GM23338 (cell line): ENCODE data around the gene NTM. TPM values are rescaled to one million over a fixed set of nuclear protein-coding genes. Genes with fewer than 3 reads are reported as not detected.

ENCODE experiments used
- ATAC-seq: fragments of 200-7000 bp; cut with Tn5 transposase; 3 replicates; pipeline ENCODE4 v1.9.1; 2020
- DNase-seq: peaks from one replicate; pipeline ENCODE4 v3.0.0-alpha.2; 2015; ENCODE audit warnings: low spot score
- H2AFZ ChIP-seq: fragments of 200-600 bp; sonication (generic); 2 replicates; pipeline ENCODE4 v1.8.0; 2016; ENCODE audit warnings: antibody characterized with exemption, mild to moderate bottlenecking, moderate library complexity
- H3F3A ChIP-seq: fragments of 200-600 bp; sonication (generic); replicated peaks from 2 replicates; pipeline ENCODE4 v1.8.0; 2017; ENCODE audit warnings: antibody characterized with exemption, mixed run types, low read depth
- H3K27ac ChIP-seq: fragments of 200-600 bp; sonication (generic); 2 replicates; pipeline ENCODE4 v1.6.1; 2016; ENCODE audit warnings: low read depth
- H3K27me3 ChIP-seq: fragments of 200-600 bp; sonication (generic); 2 replicates; pipeline ENCODE4 v1.8.0; 2016; ENCODE audit warnings: mild to moderate bottlenecking, mixed run types, moderate library complexity; ENCODE audit not compliant: insufficient read depth
- H3K36me3 ChIP-seq: fragments of 200-600 bp; sonication (generic); 2 replicates; pipeline ENCODE4 v1.8.0; 2016; ENCODE audit warnings: mild to moderate bottlenecking; ENCODE audit not compliant: insufficient read depth
- H3K4me1 ChIP-seq: fragments of 200-600 bp; sonication (generic); 2 replicates; pipeline ENCODE4 v1.8.0; 2016; ENCODE audit warnings: mild to moderate bottlenecking, moderate library complexity; ENCODE audit not compliant: insufficient read depth
- H3K4me2 ChIP-seq: fragments of 200-600 bp; sonication (generic); 2 replicates; pipeline ENCODE4 v1.7.1; 2017; ENCODE audit warnings: mixed run types
- H3K4me3 ChIP-seq: fragments of 200-600 bp; sonication (generic); 2 replicates; pipeline ENCODE4 v1.6.1; 2016; ENCODE audit warnings: mixed run types
- H3K79me2 ChIP-seq: fragments of 200-600 bp; sonication (generic); replicated peaks from 2 replicates; pipeline ENCODE4 v1.8.0; 2017; ENCODE audit warnings: mild to moderate bottlenecking; ENCODE audit not compliant: insufficient read depth
- H3K9me2 ChIP-seq: fragments of 200-600 bp; sonication (generic); 2 replicates; pipeline ENCODE4 v1.8.0; 2017; ENCODE audit not compliant: insufficient read depth
- H4K20me1 ChIP-seq: fragments of 200-600 bp; sonication (generic); replicated peaks from 2 replicates; pipeline ENCODE4 v1.8.0; 2017; ENCODE audit warnings: mild to moderate bottlenecking; ENCODE audit not compliant: insufficient read depth
- H3K27ac Mint-ChIP-seq: 2 replicates; pipeline ENCODE4 v1.8.0; 2020; ENCODE audit warnings: inconsistent platforms, mild to moderate bottlenecking, moderate library complexity, mixed read lengths
- H3K27me3 Mint-ChIP-seq: 3 replicates; pipeline ENCODE4 v1.8.0; 2022; ENCODE audit warnings: low read depth, mild to moderate bottlenecking, moderate library complexity, mixed read lengths, inconsistent platforms; ENCODE audit not compliant: insufficient read depth, poor library complexity
- H3K36me3 Mint-ChIP-seq: 3 replicates; pipeline ENCODE4 v1.8.0; 2021; ENCODE audit warnings: low read depth, mild to moderate bottlenecking, inconsistent platforms, moderate library complexity, mixed read lengths
- H3K4me1 Mint-ChIP-seq: 3 replicates; pipeline ENCODE4 v1.8.0; 2020; ENCODE audit warnings: mild to moderate bottlenecking, inconsistent platforms, mixed read lengths
- H3K4me3 Mint-ChIP-seq: 3 replicates; pipeline ENCODE4 v1.8.0; 2021; ENCODE audit warnings: moderate library complexity, mild to moderate bottlenecking, inconsistent platforms, mixed read lengths
- H3K9me3 Mint-ChIP-seq: 3 replicates; pipeline ENCODE4 v1.8.0; 2020; ENCODE audit warnings: moderate library complexity, mild to moderate bottlenecking, inconsistent platforms, mixed read lengths
- CREB1 ChIP-seq: fragments of 250-450 bp; sonication (Bioruptor Pico); IDR thresholded peaks from 2 replicates; pipeline ENCODE4 v1.5.0; 2020; ENCODE audit warnings: low read depth, mild to moderate bottlenecking, moderate library complexity
- ETS1 ChIP-seq: IDR thresholded peaks from 2 replicates; pipeline ENCODE4 v1.6.1; 2016; ENCODE audit warnings: antibody characterized with exemption
- EZH2 ChIP-seq: fragments of 200-600 bp; sonication (generic); IDR thresholded peaks from one replicate; pipeline ENCODE4 v1.8.0; 2017; ENCODE audit warnings: antibody characterized with exemption, mild to moderate bottlenecking, low read depth; ENCODE audit not compliant: unreplicated experiment
- JUNB ChIP-seq: IDR thresholded peaks from one replicate; pipeline ENCODE4 v1.6.1; 2016; ENCODE audit warnings: antibody characterized with exemption; ENCODE audit not compliant: unreplicated experiment
- NANOG ChIP-seq: IDR thresholded peaks from 2 replicates; pipeline ENCODE4 v1.6.1; 2016; ENCODE audit warnings: antibody characterized with exemption, borderline replicate concordance
- STAT1 ChIP-seq: IDR thresholded peaks from one replicate; pipeline ENCODE4 v1.6.1; 2016; ENCODE audit warnings: antibody characterized with exemption; ENCODE audit not compliant: unreplicated experiment
- ZNF114 ChIP-seq: fragments of 250-450 bp; sonication (Bioruptor Pico); IDR thresholded peaks from 2 replicates; pipeline ENCODE4 v1.5.0; 2020; ENCODE audit warnings: mild to moderate bottlenecking, moderate library complexity
- ZNF462 ChIP-seq: fragments of 250-450 bp; sonication (Bioruptor Pico); IDR thresholded peaks from 2 replicates; pipeline ENCODE4 v1.5.0; 2020; ENCODE audit warnings: mild to moderate bottlenecking, moderate library complexity
- polyA plus RNA-seq: library from polyadenylated mRNA; unstranded; fragments of >200 nt; fragmentation: Nextera tagmentation; extraction: Ambion mirVana; gene quantifications from 2 replicates; pipeline ENCODE4 v1.2.1, GENCODE V29; 2016
- total RNA-seq: library from RNA; depleted of rRNA; stranded (reverse); fragments of >200 nt; shearing (Covaris generic); gene quantifications from 2 replicates; pipeline ENCODE4 v1.2.3, GENCODE V29; 2014

The NTM gene
- total and polyA plus RNA-seq, 2 experiments from 2014 or later = 10.6 to 14.6 TPM

- TF ChIP-seq STAT1 (no peak), JUNB (no peak), NANOG (no peak), ZNF114 (CRISPR knock-in tag) (no peak), CREB1 (CRISPR knock-in tag) (no peak), EZH2 (no peak), ETS1 (no peak)
Observed at GRCh38 chr11:131980888-131981668, 610.7 kb downstream of the NTM start (continued).

- Histone ChIP-seq H3K4me1 (peaks cover 54% of the 10 kb centered on the region), H3K9me2 (no peaks in the 10 kb centered on the region), H3K27ac (peak overlapping the region; percentile 80), H3K27me3 (no peaks in the 10 kb centered on the region), H3K4me3 (peak overlapping the region; percentile 19; the same call in 1 of the 2 replicates), H3K36me3 (no peaks in the 10 kb centered on the region), H4K20me1 (no peaks in the 10 kb centered on the region), H3K79me2 (no peaks in the 10 kb centered on the region), H2AFZ (no peak overlapping the region), H3K4me2 (peak overlapping the region; percentile 41), H3F3A (no peaks in the 10 kb centered on the region)
- H3K4me1 Mint-ChIP-seq = peaks cover 76% of the 10 kb centered on the region
- peak; percentile 90 for ATAC-seq
- H3K4me3 Mint-ChIP-seq = peak overlapping the region; percentile 59
- no peaks in the 10 kb centered on the region for H3K9me3 Mint-ChIP-seq
- TF ChIP-seq ZNF462 (CRISPR knock-in tag) = peak; percentile 55; the same call in 1 of the 2 replicates
- 0 out of 2 replicates have a peak, but pooled peaks have one; percentile 30 for TF ChIP-seq NANOG
- no peak for TF ChIP-seq EZH2
- peak overlapping the region; percentile 92 for H3K27ac Mint-ChIP-seq
- no peaks in the 10 kb centered on the region for H3K27me3 Mint-ChIP-seq
- peak; percentile 93 for DNase-seq
- no peaks in the 10 kb centered on the region for H3K36me3 Mint-ChIP-seq
Observed at GRCh38 chr11:131982154-131982553, 611.7 kb downstream of the NTM start.
